Parathyroid adenoma (tissue), 2 donors: ENCODE measurements around the gene TSHZ1.

Experiments used
- H2AFZ ChIP-seq: fragments of 300-600 bp; sonication (generic); one replicate; pipeline ENCODE4 v1.7.0; 2017; ENCODE audit warnings: antibody characterized with exemption, mild to moderate bottlenecking
- H3K27ac ChIP-seq: fragments of 300-600 bp; sonication (generic); one replicate; pipeline ENCODE4 v1.7.0; 2017
- H3K27me3 ChIP-seq: fragments of 300-600 bp; sonication (generic); one replicate; pipeline ENCODE4 v1.7.0; 2017; ENCODE audit warnings: low read length; ENCODE audit not compliant: control insufficient read depth, insufficient read depth
- H3K36me3 ChIP-seq: fragments of 300-600 bp; sonication (generic); one replicate; pipeline ENCODE4 v1.7.0; 2017; ENCODE audit warnings: low read length; ENCODE audit not compliant: control insufficient read depth, insufficient read depth
- H3K4me1 ChIP-seq: fragments of 300-600 bp; sonication (generic); one replicate; pipeline ENCODE4 v1.7.0; 2017; ENCODE audit warnings: control low read depth
- H3K4me2 ChIP-seq: fragments of 300-600 bp; sonication (generic); one replicate; pipeline ENCODE4 v1.7.0; 2017; ENCODE audit warnings: low read length
- H3K4me3 ChIP-seq: fragments of 300-600 bp; sonication (generic); one replicate; pipeline ENCODE4 v1.7.0; 2017; ENCODE audit warnings: low read depth, low read length
- H3K79me2 ChIP-seq: fragments of 300-600 bp; sonication (generic); one replicate; pipeline ENCODE4 v1.7.0; 2017; ENCODE audit warnings: control low read depth
- H3K9ac ChIP-seq: fragments of 300-600 bp; sonication (generic); one replicate; pipeline ENCODE4 v1.7.0; 2017; ENCODE audit warnings: mild to moderate bottlenecking
- H3K9me3 ChIP-seq: fragments of 300-600 bp; sonication (generic); one replicate; pipeline ENCODE4 v1.7.0; 2017; ENCODE audit warnings: low read length; ENCODE audit not compliant: control insufficient read depth
- TF ChIP-seq, protein P1 (sequence below): fragments of 300-600 bp; sonication (generic); IDR thresholded peaks from one replicate; pipeline ENCODE4 v1.7.0; 2017; ENCODE audit warnings: antibody characterized with exemption, mild to moderate bottlenecking
- donor health status: primary hyperparathyroidism.

The TSHZ1 gene

DNA sequence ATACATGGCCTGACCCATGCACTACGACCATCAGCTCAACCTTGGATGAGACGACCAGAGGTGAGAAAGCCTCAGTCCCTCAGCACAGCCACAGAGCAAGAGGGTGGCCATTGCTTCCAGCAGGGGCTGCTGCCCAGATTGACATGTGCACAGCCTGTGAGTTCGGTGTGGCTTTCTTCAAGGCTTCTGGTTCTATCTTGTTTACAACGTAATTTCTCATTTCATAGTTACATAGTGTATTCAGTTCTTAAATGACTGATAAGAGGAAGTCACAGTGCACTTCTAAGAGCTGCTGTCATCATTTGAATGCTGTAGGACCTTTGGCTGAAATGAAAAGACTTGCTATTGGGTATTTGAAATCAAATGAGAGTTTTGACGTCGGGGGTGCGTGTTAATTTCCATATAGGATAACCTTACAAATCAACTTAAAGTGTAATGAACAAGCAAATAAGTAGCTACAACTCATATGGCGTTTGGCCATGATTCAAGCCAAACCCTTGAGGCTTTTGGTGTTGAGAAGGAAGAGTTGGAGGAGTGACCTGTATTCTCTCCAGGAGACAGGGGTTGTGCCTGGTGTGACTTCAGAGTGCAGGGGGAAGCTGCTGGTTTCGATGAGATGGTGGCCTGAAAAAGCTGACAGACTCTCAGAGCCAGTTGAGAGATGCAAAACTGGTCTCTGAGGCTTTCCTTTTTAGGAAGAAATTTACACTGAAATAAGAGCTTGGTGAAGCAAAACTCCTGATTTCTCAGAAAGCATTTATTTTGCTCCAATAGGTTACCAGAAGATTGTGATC is 51.0 kb downstream of the TSHZ1 start:
- H3K27me3 ChIP-seq = no peaks in the 10 kb centered on the region
- H3K4me3 ChIP-seq = no peak overlapping the region
- H3K36me3 ChIP-seq = no peaks in the 10 kb centered on the region
- H3K4me2 ChIP-seq = no peak overlapping the region
- no peak overlapping the region for H3K9ac ChIP-seq
- TF ChIP-seq, protein P1, sequence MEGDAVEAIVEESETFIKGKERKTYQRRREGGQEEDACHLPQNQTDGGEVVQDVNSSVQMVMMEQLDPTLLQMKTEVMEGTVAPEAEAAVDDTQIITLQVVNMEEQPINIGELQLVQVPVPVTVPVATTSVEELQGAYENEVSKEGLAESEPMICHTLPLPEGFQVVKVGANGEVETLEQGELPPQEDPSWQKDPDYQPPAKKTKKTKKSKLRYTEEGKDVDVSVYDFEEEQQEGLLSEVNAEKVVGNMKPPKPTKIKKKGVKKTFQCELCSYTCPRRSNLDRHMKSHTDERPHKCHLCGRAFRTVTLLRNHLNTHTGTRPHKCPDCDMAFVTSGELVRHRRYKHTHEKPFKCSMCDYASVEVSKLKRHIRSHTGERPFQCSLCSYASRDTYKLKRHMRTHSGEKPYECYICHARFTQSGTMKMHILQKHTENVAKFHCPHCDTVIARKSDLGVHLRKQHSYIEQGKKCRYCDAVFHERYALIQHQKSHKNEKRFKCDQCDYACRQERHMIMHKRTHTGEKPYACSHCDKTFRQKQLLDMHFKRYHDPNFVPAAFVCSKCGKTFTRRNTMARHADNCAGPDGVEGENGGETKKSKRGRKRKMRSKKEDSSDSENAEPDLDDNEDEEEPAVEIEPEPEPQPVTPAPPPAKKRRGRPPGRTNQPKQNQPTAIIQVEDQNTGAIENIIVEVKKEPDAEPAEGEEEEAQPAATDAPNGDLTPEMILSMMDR = no peak
- H2AFZ ChIP-seq = no peak overlapping the region
- no peaks in the 10 kb centered on the region for H3K4me1 ChIP-seq
- H3K79me2 ChIP-seq = peaks cover 29% of the 10 kb centered on the region
- H3K9me3 ChIP-seq = no peaks in the 10 kb centered on the region
- H3K27ac ChIP-seq = no peak overlapping the region

DNA sequence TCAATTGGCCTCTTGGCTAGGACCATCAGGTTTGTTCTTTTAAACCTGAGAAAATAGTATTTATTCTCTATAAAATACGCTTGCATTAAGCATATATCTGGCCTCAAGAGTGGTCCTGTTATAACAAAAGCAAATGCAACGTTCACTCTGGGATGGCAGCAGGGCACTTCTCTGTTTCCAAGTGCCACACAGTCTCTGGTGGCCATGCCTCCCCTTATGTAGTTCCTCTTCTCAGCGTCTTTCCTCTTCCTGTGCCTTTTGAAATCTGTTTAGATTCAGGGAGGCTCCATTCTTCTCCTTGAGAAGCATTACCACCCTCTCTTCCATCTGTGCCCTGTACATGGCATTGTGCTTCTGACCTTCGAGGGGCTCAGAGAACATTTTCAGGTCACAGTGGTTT is 51.9 kb downstream of the TSHZ1 start:
- Histone ChIP-seq H3K27me3 (no peaks in the 10 kb centered on the region), H3K4me3 (no peak overlapping the region), H2AFZ (no peak overlapping the region), H3K27ac (no peak overlapping the region), H3K36me3 (no peaks in the 10 kb centered on the region), H3K9me3 (no peaks in the 10 kb centered on the region), H3K79me2 (peaks cover 29% of the 10 kb centered on the region), H3K4me2 (no peak overlapping the region), H3K9ac (no peak overlapping the region), H3K4me1 (no peaks in the 10 kb centered on the region)
- TF ChIP-seq, protein P1 = no peak

DNA sequence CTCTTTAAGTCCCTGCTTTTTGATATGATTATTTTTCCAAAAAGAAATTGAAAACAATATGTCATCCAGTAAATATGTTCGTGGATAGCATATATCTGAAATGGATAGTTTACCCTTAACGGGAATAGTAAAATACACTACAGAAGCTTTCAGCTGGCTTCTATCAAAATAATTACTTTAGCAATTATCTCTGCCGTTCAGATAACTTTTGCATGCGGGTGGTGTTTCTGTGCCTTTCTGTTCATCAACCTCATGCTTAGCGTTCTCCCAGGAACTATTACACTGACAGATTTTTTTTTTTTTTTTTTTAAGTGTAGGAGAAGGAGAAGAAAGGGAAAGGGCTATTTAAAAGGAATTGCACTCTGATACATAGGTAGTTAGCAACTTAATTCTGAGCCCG is 53.6 kb downstream of the TSHZ1 start:
- no peak overlapping the region for H3K4me2 ChIP-seq
- no peak overlapping the region for H3K27ac ChIP-seq
- H3K9me3 ChIP-seq = no peaks in the 10 kb centered on the region
- TF ChIP-seq, protein P1 = no peak
- H3K4me3 ChIP-seq = no peak overlapping the region
- no peaks in the 10 kb centered on the region for H3K36me3 ChIP-seq
- H2AFZ ChIP-seq = no peak overlapping the region
- no peaks in the 10 kb centered on the region for H3K4me1 ChIP-seq
- H3K9ac ChIP-seq = no peak overlapping the region
- H3K27me3 ChIP-seq = no peaks in the 10 kb centered on the region
- peaks cover 25% of the 10 kb centered on the region for H3K79me2 ChIP-seq

DNA sequence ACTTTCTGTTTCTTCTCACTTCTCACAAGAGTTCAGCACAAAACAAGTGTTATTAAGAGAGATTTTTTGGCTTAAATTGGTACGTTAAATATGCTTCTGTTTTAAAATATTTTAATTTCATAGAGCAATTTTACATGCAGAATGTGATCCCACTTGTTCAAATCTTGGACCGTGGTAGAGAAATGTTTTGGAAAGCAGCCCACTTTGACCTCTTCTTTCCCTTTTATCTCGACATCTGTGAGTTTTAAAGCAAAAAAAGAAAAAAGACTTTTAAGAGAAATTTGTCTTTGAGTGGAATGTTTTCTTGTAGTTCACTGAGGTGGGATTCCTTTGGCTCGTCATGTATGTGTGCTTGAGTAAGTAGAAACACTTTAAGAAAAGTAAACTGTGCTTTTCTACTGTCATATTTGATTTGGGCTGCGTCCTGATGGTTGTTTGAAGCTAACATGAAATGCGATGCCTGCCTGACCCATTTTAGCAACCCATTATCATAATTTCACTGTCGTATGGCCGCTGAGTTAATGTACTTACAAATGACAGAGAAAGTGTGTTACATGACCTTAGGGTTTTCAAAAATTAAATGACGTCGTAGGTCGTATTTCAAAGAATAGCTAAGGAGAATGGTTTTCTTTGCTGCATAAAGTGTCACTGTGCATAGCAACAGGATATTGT is 54.5 kb downstream of the TSHZ1 start:
- no peaks in the 10 kb centered on the region for H3K36me3 ChIP-seq
- TF ChIP-seq, protein P1 = no peak
- H3K27me3 ChIP-seq = no peaks in the 10 kb centered on the region
- no peak overlapping the region for H2AFZ ChIP-seq
- H3K27ac ChIP-seq = no peak overlapping the region
- H3K9me3 ChIP-seq = no peaks in the 10 kb centered on the region
- peaks cover 29% of the 10 kb centered on the region for H3K79me2 ChIP-seq
- H3K4me2 ChIP-seq = no peak overlapping the region
- no peaks in the 10 kb centered on the region for H3K4me1 ChIP-seq
- no peak overlapping the region for H3K4me3 ChIP-seq
- no peak overlapping the region for H3K9ac ChIP-seq
